GM10248 (cell line): ENCODE measurements around the gene PDZD4.

Source experiments
- CTCF ChIA-PET: fragments of 300-600 bp; sonication (Branson Sonifier 250); formaldehyde crosslinking; extraction: SDS; loops from one replicate; lab custom pipeline; 2021; ENCODE audit warnings: antibody characterized with exemption; lab: Yijun Ruan, JAX
- POLR2A ChIA-PET: fragments of 350-650 bp; sonication (Branson Sonifier 250); formaldehyde crosslinking; extraction: SDS; loops from one replicate; lab custom pipeline; 2020; ENCODE audit warnings: antibody characterized with exemption; lab: Yijun Ruan, JAX
- DNase-seq: peaks from one replicate; pipeline ENCODE4 v3.0.0; 2012; ENCODE audit errors: extremely low spot score
- CTCF ChIP-seq: IDR thresholded peaks from 2 replicates; pipeline ENCODE4 v1.5.1; 2012; ENCODE audit warnings: mild to moderate bottlenecking, low read depth; ENCODE audit errors: extremely low read depth, missing control alignments, control extremely low read depth

PDZD4 gene

GRCh38 chrX:153812220-153812619 lies 18.1 kb downstream of the PDZD4 start:
- TF ChIP-seq CTCF, result no peak
- CTCF ChIA-PET, result no interaction called here
- DNase-seq, result no peak
- POLR2A ChIA-PET, result no interaction called here

GRCh38 chrX:153807976-153808375 lies 22.4 kb downstream of the PDZD4 start:
- CTCF ChIA-PET, result no interaction called here
- no peak for DNase-seq

GRCh38 chrX:153806999-153807575 lies 23.3 kb downstream of the PDZD4 start:
- CTCF ChIA-PET, result no interaction called here

More at GRCh38 chrX:153807976-153808375, 22.4 kb downstream of the PDZD4 start:
- POLR2A ChIA-PET, result no interaction called here
- no peak for TF ChIP-seq CTCF

DNA sequence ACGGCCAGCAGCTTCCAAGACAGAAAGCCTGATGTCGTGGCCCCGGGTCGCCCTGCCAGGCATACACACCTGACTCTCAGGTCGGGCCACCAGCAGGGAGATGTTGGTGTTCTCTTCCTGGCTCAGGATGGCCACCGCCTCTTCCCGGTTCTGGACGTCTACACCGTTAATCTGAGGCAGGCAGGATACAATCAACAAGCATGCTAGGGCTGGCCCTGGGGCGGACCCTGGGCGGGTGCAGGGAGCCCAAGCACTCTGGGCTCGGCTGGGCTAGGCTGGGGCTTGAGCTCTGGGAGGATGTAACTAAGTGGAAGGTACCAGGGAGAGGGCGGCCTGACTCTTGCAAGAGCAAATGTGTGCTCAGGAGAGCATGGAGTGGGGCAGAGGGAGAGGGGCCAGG lies 24.9 kb downstream of the PDZD4 start:
- no peak for DNase-seq
- POLR2A ChIA-PET, result no interaction called here
- no peak for TF ChIP-seq CTCF
- CTCF ChIA-PET, result no interaction called here

More at GRCh38 chrX:153806999-153807575, 23.3 kb downstream of the PDZD4 start:
- POLR2A ChIA-PET, result no interaction called here
- no peak for TF ChIP-seq CTCF
- no peak for DNase-seq

GRCh38 chrX:153804621-153805020 lies 25.7 kb downstream of the PDZD4 start:
- ChIA-PET POLR2A (interaction anchor here (0.6 kb wide), 1 partner anchor 165 kb away, joined by 4 read pairs; no protein-coding TSS in a partner anchor), CTCF (no interaction called here)
- TF ChIP-seq CTCF, result no peak
- DNase-seq, result no peak

DNA sequence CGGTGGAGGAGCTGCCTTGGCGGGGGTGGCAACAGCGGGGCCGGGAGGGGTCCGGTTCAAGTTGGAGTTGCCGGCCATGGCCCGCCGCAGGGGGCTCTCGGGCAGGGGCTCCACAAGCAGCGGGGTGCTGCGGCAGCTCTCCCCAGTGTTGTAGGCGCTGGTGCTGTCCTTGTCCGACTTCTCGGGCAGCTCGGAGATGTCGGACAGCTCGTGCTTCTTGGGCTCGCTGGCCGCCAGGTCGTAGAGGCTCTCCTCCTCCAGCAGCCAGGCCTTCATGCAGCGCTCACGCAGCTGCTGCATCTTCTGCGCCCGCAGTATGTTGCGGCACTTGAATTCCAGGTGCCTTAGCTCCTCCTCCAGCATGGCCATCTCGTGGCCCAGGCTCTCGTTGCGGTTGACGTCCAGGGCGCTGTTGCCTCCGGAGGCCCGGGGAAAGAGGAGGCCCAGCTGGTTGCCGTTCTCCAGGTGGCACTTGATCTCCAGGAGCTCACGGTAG lies 26.2 kb downstream of the PDZD4 start:
- ChIA-PET POLR2A (no interaction called here), CTCF (no interaction called here)
- no peak for DNase-seq
- no peak for TF ChIP-seq CTCF
